Kidney tubule cell (primary cell): ENCODE measurements around the gene RAB15.
A peak's percentile ranks its signal among the peaks of the same experiment; 100 is the strongest.

Experiments
- DNase-seq: peaks from one replicate; pipeline ENCODE4 v3.0.0-alpha.2; 2018; ENCODE audit warnings: low spot score

The RAB15 gene

DNA sequence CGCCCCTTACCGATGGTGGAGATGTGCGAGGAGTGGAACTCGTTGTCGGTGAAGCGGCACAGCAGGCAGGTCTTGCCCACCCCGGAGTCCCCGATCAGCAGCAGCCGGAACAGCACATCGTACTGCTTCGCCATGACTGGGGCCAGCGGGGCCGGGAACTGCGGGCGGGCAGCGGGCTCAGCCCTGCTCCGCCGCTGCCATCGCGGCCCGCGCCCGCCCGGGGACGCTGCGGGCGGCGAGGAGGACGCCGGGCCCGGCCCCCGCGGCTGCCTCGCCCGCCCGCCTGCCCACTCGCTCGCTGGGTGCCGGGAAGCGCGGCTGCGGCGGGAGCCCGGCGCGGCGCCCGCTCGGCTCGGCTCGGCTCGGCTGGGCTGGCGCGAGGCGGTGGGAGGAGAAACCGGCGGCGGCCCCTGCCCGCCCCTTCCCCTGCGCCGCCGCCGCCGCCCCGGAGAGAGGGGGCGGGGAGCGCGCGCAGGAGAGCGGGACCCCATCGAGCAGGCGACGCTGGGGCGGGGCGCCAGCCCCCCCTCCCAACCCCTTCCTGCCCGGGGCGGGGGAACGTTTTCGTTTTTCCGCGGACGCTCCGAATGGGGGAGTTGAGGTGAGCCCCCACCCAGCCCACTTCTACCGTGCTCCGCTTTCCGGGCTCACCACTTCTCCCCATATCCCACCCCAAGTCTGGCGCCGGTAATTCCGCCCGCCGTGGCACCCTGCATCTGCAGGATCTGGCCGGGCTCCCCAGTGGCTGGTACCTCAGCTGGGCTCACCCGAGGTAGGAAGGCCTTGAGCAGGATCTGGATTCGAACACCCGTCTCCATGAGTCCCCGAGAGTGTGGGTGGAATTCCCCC is at the start of gene RAB15:
Gene RAB15, minus strand, starts transcription at position 394 of the 849 bp plus-strand sequence. Its CDS starts 260 bp downstream, at position 134.
- peak; percentile 24 for DNase-seq

DNA sequence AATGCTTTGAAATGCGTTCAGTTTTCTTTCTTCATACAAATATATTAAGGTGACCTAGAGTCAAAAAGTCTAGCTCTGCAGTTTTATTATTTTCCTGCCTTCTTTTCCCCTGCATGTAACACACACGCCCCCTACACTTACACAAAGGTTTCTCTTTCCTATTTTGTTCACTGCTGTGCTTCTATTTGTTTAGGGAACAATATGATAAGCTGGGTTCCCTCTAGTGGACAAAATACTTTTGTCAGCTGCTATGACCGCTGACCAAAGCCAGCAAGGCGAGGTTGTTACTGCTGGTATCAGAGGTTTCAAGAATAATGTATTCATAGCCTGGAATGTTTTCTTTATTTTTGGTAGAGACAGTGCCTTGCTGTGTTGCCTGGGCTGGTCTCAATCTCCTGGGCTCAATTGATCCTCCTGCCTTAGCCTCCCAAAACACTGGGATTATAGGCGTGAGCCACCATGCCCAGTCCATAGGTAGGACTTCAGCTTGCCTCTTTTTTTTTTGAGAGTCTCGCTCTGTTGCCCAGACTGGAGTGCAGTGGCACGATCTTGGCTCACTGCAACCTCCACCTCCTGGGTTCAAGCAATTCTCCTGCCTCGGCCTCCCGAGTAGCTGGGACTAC is 47.9 kb upstream of the RAB15 start:
- DNase-seq: peak; percentile 71

- no peak for DNase-seq
Observed at GRCh38 chr14:65016471-65016870, 44.3 kb upstream of the RAB15 start.

GRCh38 chr14:65015391-65015790 is 43.3 kb upstream of the RAB15 start:
- DNase-seq: no peak

- DNase-seq: no peak
Observed at GRCh38 chr14:65012353-65012752, 40.2 kb upstream of the RAB15 start.

- no peak for DNase-seq
Observed at GRCh38 chr14:65011538-65011937, 39.4 kb upstream of the RAB15 start.

DNA sequence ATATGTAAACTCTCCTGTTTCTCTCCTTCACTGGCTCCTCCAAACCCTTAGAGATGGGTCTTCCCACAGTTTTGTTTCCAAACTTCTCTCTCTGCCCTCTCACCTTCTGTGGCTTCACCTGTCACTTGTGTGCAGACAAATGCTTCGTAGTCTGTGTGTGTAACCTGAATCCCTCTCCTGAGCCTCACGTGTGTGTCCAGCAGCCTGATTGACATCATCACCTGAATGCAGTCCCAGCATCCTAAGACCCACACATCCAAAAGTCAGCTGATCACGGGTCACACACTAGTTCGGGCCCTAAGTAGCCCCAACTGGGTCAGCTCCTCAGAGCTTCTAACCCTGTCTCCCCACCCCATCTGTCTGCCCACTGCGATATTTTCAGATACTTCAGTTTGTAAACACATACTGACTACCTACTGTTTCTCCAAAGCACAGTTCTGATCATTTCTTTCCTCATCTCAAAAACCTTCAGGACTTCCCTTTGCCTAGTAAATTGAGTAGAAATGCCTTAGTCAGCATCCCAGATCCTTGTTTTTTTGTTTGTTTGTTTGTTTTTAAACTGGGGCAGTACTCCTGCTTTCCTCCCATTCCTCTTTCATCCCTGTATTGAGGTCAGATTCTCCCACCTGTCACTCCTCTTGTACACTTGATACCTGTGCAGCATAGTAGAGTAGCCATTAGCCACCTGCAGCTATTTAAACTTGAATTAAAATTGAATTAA is 38.2 kb upstream of the RAB15 start:
- DNase-seq: no peak

DNA sequence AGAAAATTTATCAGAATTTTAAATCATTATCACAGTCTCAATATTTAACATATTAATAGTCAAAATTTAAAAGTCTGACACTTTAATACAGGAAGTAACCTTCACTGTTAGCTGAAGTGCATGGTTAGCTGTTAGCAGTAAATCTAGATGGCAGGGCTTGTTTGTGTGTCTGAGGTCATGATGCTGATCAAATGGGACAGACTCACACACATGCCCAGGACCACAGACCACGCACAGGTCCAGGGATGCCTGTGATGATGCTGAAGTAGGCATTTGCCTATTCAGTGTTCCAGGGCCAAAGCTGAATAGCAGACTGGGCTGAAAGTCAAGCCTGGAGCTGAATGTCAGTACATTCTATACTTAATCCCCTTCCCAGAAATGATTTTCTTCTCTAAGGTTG is 35.1 kb upstream of the RAB15 start:
- DNase-seq: no peak

DNA sequence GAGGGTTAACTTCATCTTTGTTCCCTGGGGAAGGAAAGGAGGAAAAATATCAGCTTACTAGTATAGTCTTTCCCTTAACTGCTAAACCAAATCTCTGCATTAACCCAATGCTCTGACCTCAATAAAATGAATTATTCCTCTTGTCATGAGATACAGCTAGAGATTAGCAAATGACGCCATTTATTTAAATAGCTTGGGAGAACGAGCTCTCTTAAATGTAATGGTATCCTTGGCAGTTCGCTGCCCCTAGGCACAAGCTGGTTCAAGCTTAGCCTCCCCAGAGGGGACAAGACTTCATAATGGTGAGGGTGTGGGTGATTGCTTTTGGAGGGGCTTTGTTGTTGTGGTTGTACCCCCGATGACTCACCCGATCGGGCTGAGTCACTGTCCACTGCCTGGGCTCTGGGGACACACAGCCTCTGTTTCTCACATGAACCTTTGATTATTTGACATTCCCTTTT is 34.2 kb upstream of the RAB15 start:
- DNase-seq: no peak

DNA sequence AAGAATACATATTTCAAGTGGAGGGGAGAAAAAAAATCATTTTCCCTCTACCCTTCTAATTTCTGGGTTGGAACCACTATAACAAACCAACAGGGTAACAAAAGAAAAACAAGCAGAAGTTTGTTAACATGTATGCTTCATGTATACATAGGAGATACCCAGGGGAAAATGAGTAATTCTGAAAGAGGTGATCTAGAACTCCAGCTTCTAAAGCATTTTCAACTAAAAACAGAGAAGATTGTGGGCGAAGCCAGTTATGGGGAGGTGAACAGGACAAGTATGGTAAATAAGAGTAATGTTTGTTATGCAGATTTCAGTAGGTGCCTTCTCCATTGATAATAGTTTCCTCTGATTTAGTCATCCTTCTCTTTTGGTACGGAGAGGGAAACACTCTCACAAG is 31.3 kb upstream of the RAB15 start:
- no peak for DNase-seq

- DNase-seq: peak; percentile 13
Observed at GRCh38 chr14:65002586-65003210, 30.6 kb upstream of the RAB15 start.

DNA sequence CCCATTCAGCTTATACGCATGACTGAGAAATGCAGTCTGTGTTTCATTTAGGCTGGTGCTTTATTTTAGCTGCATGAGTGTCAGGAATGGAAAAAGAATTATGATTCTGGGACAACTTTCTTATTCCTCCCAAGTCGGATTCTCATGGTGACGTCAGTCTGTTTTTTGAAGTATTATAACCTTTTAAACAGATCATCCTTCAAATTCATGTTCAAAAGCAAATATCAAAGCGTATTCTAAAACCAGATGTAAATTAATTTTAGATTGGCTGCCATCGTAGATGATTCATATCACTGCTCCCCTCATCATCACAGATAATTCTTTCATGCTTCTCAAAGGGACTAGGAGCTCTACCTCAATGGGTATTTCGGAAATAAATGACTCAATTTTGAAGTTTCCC is 29.6 kb upstream of the RAB15 start:
- no peak for DNase-seq

- no peak for DNase-seq
Observed at GRCh38 chr14:65000898-65001591, 28.9 kb upstream of the RAB15 start.

DNA sequence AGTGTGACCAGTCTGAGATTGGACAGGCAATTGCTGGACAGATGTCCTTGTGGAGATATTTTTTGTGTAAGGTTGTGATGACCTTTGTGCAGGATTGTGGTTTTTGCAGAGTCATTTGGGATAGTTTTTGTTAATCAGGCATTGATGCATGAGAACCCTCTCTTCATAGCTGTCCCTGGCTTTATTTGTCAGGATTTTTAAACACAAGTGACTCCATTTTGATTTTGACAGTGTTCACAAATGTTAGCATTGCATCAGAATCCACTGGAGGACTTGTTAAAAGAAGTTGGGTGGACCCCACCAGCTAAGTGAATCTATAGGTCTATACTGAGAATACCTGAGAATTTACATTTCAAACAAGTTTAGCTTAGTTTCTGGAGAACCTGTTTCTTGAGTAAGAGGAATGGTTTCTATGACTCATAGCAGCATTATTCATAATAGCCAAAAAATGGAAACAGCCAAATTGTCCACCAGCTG is 26.4 kb upstream of the RAB15 start:
- DNase-seq: peak; percentile 14

DNA sequence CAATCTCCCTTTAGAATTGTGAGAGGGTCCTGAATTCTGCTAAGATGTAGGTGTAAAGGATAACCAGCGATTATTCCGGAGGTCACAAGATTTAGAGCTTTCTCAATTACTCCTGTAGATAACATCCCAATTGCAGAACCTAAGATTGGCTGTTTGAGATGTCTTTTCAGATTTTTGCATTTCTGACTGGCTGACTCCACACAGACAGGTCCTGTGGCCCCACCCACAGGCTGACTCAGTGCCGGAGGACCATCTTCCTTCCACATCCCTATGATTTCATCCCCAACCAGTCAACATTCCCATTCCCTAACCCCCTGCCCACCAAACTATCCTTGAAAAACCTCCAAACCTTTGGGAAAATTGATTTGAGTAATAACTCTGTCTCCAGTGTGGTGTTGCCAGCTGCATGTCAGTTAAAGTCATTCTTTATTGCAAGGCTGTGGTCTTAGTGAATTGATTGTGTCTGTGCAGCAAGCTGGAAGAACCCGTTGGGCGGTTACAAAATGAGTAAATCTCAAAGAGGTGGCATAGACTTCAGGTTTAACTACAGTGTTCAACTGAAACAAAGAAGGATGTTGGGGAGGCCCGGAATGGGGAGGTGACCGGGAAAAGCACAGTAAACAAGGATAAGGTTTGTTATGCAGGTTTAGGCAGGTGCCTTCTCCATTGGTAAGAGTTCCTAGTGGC is 25.1 kb upstream of the RAB15 start:
- no peak for DNase-seq

DNA sequence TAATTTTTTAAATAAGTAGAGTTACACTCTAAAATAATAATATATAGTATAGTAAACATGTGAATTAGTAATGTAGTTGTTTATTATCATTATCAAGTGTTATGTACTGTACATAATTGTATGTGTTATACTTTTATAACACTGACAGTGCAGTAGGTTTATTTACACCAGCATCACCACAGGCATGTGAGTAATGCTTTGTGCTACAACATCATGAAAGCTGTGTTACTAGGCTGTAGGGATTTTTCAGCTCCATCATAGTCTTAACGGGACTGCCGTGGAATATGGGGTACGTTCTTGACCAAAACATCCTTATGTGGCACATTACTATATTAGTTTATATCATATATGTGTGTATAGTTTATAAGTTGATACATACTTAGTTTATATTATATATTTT is 23.2 kb upstream of the RAB15 start:
- DNase-seq: no peak

DNA sequence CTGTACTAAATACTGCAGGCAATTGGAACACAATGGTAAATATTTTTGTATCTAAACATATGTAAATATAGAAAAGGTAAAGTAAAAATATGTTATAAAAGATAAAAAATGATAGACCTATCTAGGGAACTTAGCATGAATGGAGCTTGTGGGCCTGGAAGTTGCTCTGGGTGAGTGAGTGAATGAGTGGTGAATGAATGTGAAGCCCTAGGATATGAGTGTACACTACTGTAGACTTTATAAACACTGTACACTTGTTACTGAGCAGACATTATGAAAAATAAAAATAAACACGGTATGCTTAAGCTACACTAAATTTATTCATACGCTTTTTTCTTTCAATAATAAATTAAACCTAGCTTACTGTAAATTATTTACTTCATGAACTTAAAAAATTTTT is 22.4 kb upstream of the RAB15 start:
- DNase-seq: no peak

- no peak for DNase-seq
Observed at GRCh38 chr14:64993266-64993930, 21.3 kb upstream of the RAB15 start.

- no peak for DNase-seq
Observed at GRCh38 chr14:64992328-64992885, 20.3 kb upstream of the RAB15 start.

- DNase-seq: no peak
Observed at GRCh38 chr14:64990939-64991338, 18.8 kb upstream of the RAB15 start.
